SH-SY5Y (cell line): ENCODE data around the gene PRND.

Source experiments
- GATA2 ChIP-seq: IDR thresholded peaks from 2 replicates; pipeline ENCODE4 v1.6.1; 2011; ENCODE audit warnings: mild to moderate bottlenecking, low read depth, low read length
- GATA3 ChIP-seq: IDR thresholded peaks from 2 replicates; pipeline ENCODE4 v1.6.1; 2011; ENCODE audit warnings: low read depth, mild to moderate bottlenecking, low read length, moderate library complexity

DNA sequence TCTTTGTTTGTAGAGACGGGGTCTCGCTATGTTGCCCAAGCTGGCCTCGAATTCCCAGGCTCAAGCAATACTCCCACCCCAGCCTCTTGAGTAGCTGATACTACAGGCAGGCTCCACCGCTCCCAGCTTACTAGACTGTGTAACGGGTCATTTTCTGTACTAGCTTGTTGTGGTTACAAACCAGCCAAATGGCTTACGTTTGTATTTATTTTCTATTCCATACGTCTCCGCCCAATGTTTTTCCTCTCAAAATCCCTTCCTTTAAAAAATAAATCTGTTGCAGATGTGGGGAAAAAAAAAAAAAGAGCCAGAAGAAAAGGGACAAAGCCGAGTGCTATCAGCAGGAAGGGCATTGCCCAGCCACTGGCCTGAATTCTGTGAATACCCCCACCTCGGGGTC is 41.6 kb downstream of the PRND start:
- TF ChIP-seq GATA2: no peak
- no peak for TF ChIP-seq GATA3
